ENCODE results near the gene C1orf141. TPM values are rescaled to one million over a fixed set of nuclear protein-coding genes. Genes with fewer than 3 reads are reported as not detected.
"Not testable (repeated sequence)": the region's sequence is repeated elsewhere in the genome, so short reads cannot be mapped to it uniquely, and the experiment has no call there.

The C1orf141 gene
- total and polyA plus RNA-seq, 8 donors, result 0.14 TPM; not detected in 7

- WGBS, 2 donors, result 100% methylated on average over 1 of the region's 1 CpG
- H3K36me3 ChIP-seq, result no peaks in the 10 kb centered on the region
- ATAC-seq (no peak), FAIRE-seq (no peak), DNase-seq (no peak)
- H3K9me3 ChIP-seq, result no peaks in the 10 kb centered on the region
- TF ChIP-seq CTCF (IDR thresholded peaks at IDR 0.05), result no peak
- no peak overlapping the region for H3K4me3 ChIP-seq
- H3K27ac ChIP-seq, result no peak overlapping the region
- intact Hi-C loops (cut with DNase I), result no loop called here
- no peaks in the 10 kb centered on the region for H3K27me3 ChIP-seq
- H3K4me1 ChIP-seq, result no peaks in the 10 kb centered on the region
Observed at GRCh38 chr1:67077593-67077992, 57.2 kb downstream of the C1orf141 start.

- no peak for FAIRE-seq
- no peaks in the 10 kb centered on the region for H3K4me1 ChIP-seq
- no peak for ATAC-seq
- no peaks in the 10 kb centered on the region for H3K27me3 ChIP-seq
- no peak for TF ChIP-seq CTCF (IDR thresholded peaks at IDR 0.05)
- 90 to 92% methylated on average over 1 of the region's 1 CpG for WGBS, 2 donors
- no peak overlapping the region for H3K4me3 ChIP-seq
- no peak overlapping the region for H3K27ac ChIP-seq
- intact Hi-C loops (cut with DNase I), result no loop called here
- H3K9me3 ChIP-seq, result no peaks in the 10 kb centered on the region
- no peak for DNase-seq
- no peaks in the 10 kb centered on the region for H3K36me3 ChIP-seq
Observed at GRCh38 chr1:67072749-67073148, 62.0 kb downstream of the C1orf141 start.

DNA sequence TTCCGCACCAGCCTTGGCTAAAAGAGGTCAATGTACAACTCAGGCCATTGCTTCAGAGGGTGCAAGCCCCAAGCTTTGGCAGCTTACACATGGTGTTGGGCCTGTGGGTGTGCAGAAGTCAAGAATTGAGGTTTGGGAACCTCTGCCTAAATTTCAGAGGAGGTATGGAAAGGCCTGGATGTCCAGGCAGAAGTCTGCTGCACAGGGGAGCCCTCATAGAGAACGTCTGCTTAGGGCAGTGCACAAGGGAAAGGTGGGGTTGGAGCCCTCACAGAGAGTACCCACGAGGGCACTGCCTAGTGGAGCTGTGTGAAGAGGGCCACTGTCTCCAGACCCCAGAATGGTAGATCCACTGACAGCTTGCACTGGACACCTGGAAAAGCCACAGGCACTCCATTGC lies 67.1 kb downstream of the C1orf141 start:
- H3K4me1 ChIP-seq; H3K9me3 ChIP-seq; intact Hi-C loops (cut with DNase I); H3K27ac ChIP-seq; H3K36me3 ChIP-seq; H3K4me3 ChIP-seq; FAIRE-seq; DNase-seq; ATAC-seq; H3K27me3 ChIP-seq: not testable (repeated sequence)
- WGBS, 2 donors, result 62 to 63% methylated on average over 3 of the region's 3 CpGs

DNA sequence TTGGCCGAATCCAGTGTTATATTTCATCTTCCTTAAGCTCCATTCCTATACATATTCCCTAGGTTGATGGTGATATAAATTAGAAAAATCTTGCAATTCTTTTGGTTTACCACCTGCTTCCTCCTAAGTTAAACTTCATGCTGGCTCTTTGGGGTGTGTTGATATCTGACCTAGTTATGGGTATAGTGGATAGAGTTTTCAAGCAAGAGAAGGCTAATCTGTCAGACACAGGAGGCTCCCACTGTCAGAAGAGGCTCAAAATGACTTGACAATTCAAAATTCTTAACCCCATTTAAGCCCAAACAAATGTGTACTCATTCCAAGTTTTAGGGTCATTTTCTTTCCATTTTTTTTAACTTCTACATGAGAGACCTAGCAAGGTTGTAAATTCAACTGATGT lies 72.4 kb downstream of the C1orf141 start:
- H3K4me1 ChIP-seq, result peaks cover 0 to 3% (median 0%) of the 10 kb centered on the region in 3 donors
- no peak for TF ChIP-seq CTCF (IDR thresholded peaks at IDR 0.05)
- 86 to 89% methylated on average over 1 of the region's 1 CpG for WGBS, 2 donors
- no peak for DNase-seq
- H3K27ac ChIP-seq, result no peak overlapping the region
- intact Hi-C loops (cut with DNase I), result no loop called here
- no peaks in the 10 kb centered on the region for H3K36me3 ChIP-seq
- H3K27me3 ChIP-seq, result no peaks in the 10 kb centered on the region
- no peak overlapping the region for H3K4me3 ChIP-seq
- H3K9me3 ChIP-seq, result no peaks in the 10 kb centered on the region
- no peak for FAIRE-seq
- ATAC-seq, result no peak

DNA sequence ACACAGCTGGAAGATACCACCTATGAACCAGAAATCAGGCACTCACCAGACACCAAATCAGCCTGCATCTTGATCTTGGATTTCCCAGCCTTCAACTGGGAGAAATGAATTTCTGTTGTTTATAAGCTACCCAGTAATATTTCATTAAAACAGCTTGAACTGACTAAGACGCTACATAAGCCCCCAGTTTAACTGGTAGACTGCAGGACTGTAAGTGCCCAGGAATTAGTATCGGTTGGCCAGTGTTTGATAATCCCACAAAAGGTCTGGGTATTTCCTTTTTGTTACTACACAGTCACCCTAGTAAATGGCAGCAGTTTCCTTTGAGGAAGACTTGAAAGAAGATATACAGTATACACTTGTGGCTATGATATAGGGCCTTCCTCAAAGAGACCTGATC lies 73.5 kb downstream of the C1orf141 start:
- peaks cover 0 to 3% (median 0%) of the 10 kb centered on the region in 3 donors for H3K4me1 ChIP-seq
- no peak overlapping the region for H3K4me3 ChIP-seq
- FAIRE-seq (no peak), DNase-seq (no peak), ATAC-seq (no peak)
- no peaks in the 10 kb centered on the region for H3K27me3 ChIP-seq
- WGBS, 2 donors, result 93 to 98% methylated on average over 2 of the region's 2 CpGs
- no peak overlapping the region for H3K27ac ChIP-seq
- H3K9me3 ChIP-seq, result no peaks in the 10 kb centered on the region
- intact Hi-C loops (cut with DNase I), result no loop called here
- no peaks in the 10 kb centered on the region for H3K36me3 ChIP-seq
- no peak for TF ChIP-seq CTCF (IDR thresholded peaks at IDR 0.05)

All from pancreas (tissue), 10 donors.